Esophagus muscularis mucosa (tissue), 3 donors: ENCODE measurements around the gene SCN8A.

Source experiments
- CTCF ChIP-seq, 3 experiments: fragments of 200-600 bp in 2 of 3; fragments of 450-650 bp in 1 of 3; sonication (generic) in 2 of 3; IDR thresholded peaks; one replicate each; pipeline ENCODE4 v1.5.1; 2017 to 2019; ENCODE audit warnings: antibody characterized with exemption in 3 of 3, mild to moderate bottlenecking in 2 of 3, moderate library complexity in 1 of 3
- POLR2A ChIP-seq: fragments of 450-650 bp; IDR thresholded peaks from one replicate; pipeline ENCODE4 v1.6.1; 2017; ENCODE audit warnings: antibody characterized with exemption, moderate library complexity, mild to moderate bottlenecking, low read depth

GRCh38 chr12:51592034-51592705, 1.1 kb downstream of the SCN8A start:
- TF ChIP-seq CTCF (IDR thresholded peaks at IDR 0.05) = no peak
- TF ChIP-seq POLR2A = no peak
